Endothelial cell (in vitro differentiated cells): ENCODE data around the gene PICK1. TPM values are rescaled to one million over a fixed set of nuclear protein-coding genes. Genes with fewer than 3 reads are reported as not detected.

Experiments used
- DNase-seq: peaks from one replicate; pipeline ENCODE4 v3.0.0; 2021; ENCODE audit warnings: low spot score
- H3K27ac Mint-ChIP-seq: one replicate; pipeline ENCODE4 v1.8.0; 2021; ENCODE audit warnings: mixed read lengths, inconsistent platforms; ENCODE audit not compliant: unreplicated experiment
- H3K27me3 Mint-ChIP-seq: one replicate; pipeline ENCODE4 v1.8.0; 2021; ENCODE audit warnings: mild to moderate bottlenecking, moderate library complexity, mixed read lengths, inconsistent platforms; ENCODE audit not compliant: unreplicated experiment
- H3K36me3 Mint-ChIP-seq: one replicate; pipeline ENCODE4 v1.8.0; 2021; ENCODE audit warnings: mild to moderate bottlenecking, low read depth, mixed read lengths, inconsistent platforms; ENCODE audit not compliant: unreplicated experiment
- H3K4me1 Mint-ChIP-seq: one replicate; pipeline ENCODE4 v1.8.0; 2021; ENCODE audit warnings: mild to moderate bottlenecking, mixed read lengths, inconsistent platforms; ENCODE audit not compliant: unreplicated experiment
- H3K4me3 Mint-ChIP-seq: one replicate; pipeline ENCODE4 v1.8.0; 2021; ENCODE audit warnings: mild to moderate bottlenecking, mixed read lengths, inconsistent platforms; ENCODE audit not compliant: unreplicated experiment
- H3K9me3 Mint-ChIP-seq: one replicate; pipeline ENCODE4 v1.8.0; 2021; ENCODE audit warnings: mixed read lengths, inconsistent platforms; ENCODE audit not compliant: unreplicated experiment
- CTCF ChIP-seq: fragments of 200-600 bp; sonication (generic); IDR thresholded peaks from one replicate; pipeline ENCODE4 v1.5.0; 2021; ENCODE audit warnings: antibody characterized with exemption; ENCODE audit not compliant: unreplicated experiment
- total RNA-seq: library from RNA; stranded (reverse); fragmentation: NEBNext Ultra II Directional; extraction: Animal tissue kit (Norgen Biotek cat#: 25700); gene quantifications from one replicate; pipeline ENCODE4 v1.2.1, GENCODE V29; 2021; ENCODE audit not compliant: unreplicated experiment

Gene PICK1
- total RNA-seq, 1 donor from 2014 or later: 24.1 TPM

- TF ChIP-seq CTCF: no peak
- Mint-ChIP-seq H3K4me1 (peaks cover 3% of the 10 kb centered on the region), H3K9me3 (no peaks in the 10 kb centered on the region), H3K4me3 (no peak overlapping the region), H3K27ac (no peak overlapping the region), H3K27me3 (peaks cover 19% of the 10 kb centered on the region), H3K36me3 (peaks cover 4% of the 10 kb centered on the region)
- DNase-seq: no peak
Measured at GRCh38 chr22:38082986-38083710, 25.9 kb downstream of the PICK1 start.

GRCh38 chr22:38083931-38084631 lies 26.9 kb downstream of the PICK1 start, which contains the start of gene SLC16A8:
SLC16A8 (minus strand) TSS chr22:38084184; CDS start chr22:38082873, 1,311 bp downstream.
- no peak for TF ChIP-seq CTCF
- Mint-ChIP-seq H3K36me3 (peaks cover 4% of the 10 kb centered on the region), H3K27ac (no peak within 1 kb of the TSS), H3K4me1 (peaks cover 3% of the 10 kb centered on the region), H3K27me3 (peaks cover 16% of the 10 kb centered on the region), H3K4me3 (no peak within 1 kb of the TSS), H3K9me3 (no peaks in the 10 kb centered on the region)
- DNase-seq: no peak

- H3K27ac Mint-ChIP-seq: no peak overlapping the region
- peaks cover 8% of the 10 kb centered on the region for H3K27me3 Mint-ChIP-seq
- H3K36me3 Mint-ChIP-seq: no peaks in the 10 kb centered on the region
- H3K4me1 Mint-ChIP-seq: peaks cover 3% of the 10 kb centered on the region
- TF ChIP-seq CTCF: no peak
- H3K4me3 Mint-ChIP-seq: no peak overlapping the region
- DNase-seq: no peak
- H3K9me3 Mint-ChIP-seq: no peaks in the 10 kb centered on the region
Measured at GRCh38 chr22:38085056-38085455, 27.9 kb downstream of the PICK1 start.

DNA sequence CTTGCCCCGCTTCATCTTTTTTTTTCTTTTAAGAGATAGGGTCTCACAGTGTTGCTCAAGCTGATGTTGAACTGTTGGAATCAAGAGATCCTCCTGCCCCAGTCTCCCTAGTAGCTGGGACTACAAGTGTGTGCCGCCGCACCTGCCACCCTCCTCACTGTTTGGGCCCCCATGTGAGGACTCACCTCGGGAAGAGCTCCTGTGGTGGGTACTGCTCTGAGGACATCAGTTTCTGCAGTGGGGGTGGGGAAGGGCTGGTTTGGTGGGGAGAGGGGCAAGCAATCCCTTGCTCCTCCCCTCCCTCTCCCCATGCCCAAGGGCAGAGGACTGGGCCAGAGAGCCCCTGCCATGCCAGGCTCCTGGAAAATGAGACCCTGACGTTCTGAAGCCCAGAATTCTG lies 28.3 kb downstream of the PICK1 start:
- Mint-ChIP-seq H3K9me3 (no peaks in the 10 kb centered on the region), H3K27ac (no peak overlapping the region), H3K4me1 (peaks cover 3% of the 10 kb centered on the region), H3K36me3 (no peaks in the 10 kb centered on the region), H3K4me3 (no peak overlapping the region), H3K27me3 (peaks cover 6% of the 10 kb centered on the region)
- DNase-seq: no peak
- no peak for TF ChIP-seq CTCF
